GM18520 (cell line): ENCODE data around the gene HPCAL1.

ENCODE experiments used
- ATAC-seq: cut with Tn5 transposase; IDR thresholded peaks from one replicate; pipeline ENCODE4 v1.9.1; 2021; ENCODE audit not compliant: unreplicated experiment

Gene HPCAL1

GRCh38 chr2:10352361-10352760, 49.7 kb downstream of the HPCAL1 start:
- ATAC-seq = no peak

- no peak for ATAC-seq
These were observed 50.3 kb downstream of the HPCAL1 start for GRCh38 chr2:10352972-10353371.

GRCh38 chr2:10353931-10354330, 51.2 kb downstream of the HPCAL1 start:
- ATAC-seq = no peak

- ATAC-seq = no peak
These were observed 51.7 kb downstream of the HPCAL1 start for GRCh38 chr2:10354399-10354798.

- ATAC-seq = no peak
These were observed 53.1 kb downstream of the HPCAL1 start for GRCh38 chr2:10355471-10356438.

- no peak for ATAC-seq
These were observed 53.7 kb downstream of the HPCAL1 start for GRCh38 chr2:10356439-10356811.

GRCh38 chr2:10357193-10358169, 54.8 kb downstream of the HPCAL1 start:
- ATAC-seq = no peak

GRCh38 chr2:10359246-10359645, 56.5 kb downstream of the HPCAL1 start:
- no peak for ATAC-seq

- no peak for ATAC-seq
These were observed 57.1 kb downstream of the HPCAL1 start for GRCh38 chr2:10359731-10360329.

GRCh38 chr2:10360460-10360849, 57.8 kb downstream of the HPCAL1 start:
- ATAC-seq = no peak

GRCh38 chr2:10360850-10361588, 58.3 kb downstream of the HPCAL1 start:
- no peak for ATAC-seq

GRCh38 chr2:10362096-10362897, 59.6 kb downstream of the HPCAL1 start:
- no peak for ATAC-seq

GRCh38 chr2:10362898-10363454, 60.3 kb downstream of the HPCAL1 start:
- ATAC-seq = no peak

GRCh38 chr2:10363861-10364610, 61.3 kb downstream of the HPCAL1 start:
- ATAC-seq = no peak

GRCh38 chr2:10365412-10365811, 62.7 kb downstream of the HPCAL1 start:
- ATAC-seq = no peak

- ATAC-seq = no peak
These were observed 64.0 kb downstream of the HPCAL1 start for GRCh38 chr2:10366601-10367270.

- no peak for ATAC-seq
These were observed 65.1 kb downstream of the HPCAL1 start for GRCh38 chr2:10367472-10368439.
